Glomerular visceral epithelial cell (primary cell): ENCODE data around the gene KLRF2.
A peak's percentile ranks its signal among the peaks of the same experiment; 100 is the strongest.

ENCODE experiments used
- DNase-seq: peaks from one replicate; pipeline ENCODE4 v3.0.0-alpha.2; 2016; ENCODE audit errors: extremely low spot score

Gene KLRF2

DNA sequence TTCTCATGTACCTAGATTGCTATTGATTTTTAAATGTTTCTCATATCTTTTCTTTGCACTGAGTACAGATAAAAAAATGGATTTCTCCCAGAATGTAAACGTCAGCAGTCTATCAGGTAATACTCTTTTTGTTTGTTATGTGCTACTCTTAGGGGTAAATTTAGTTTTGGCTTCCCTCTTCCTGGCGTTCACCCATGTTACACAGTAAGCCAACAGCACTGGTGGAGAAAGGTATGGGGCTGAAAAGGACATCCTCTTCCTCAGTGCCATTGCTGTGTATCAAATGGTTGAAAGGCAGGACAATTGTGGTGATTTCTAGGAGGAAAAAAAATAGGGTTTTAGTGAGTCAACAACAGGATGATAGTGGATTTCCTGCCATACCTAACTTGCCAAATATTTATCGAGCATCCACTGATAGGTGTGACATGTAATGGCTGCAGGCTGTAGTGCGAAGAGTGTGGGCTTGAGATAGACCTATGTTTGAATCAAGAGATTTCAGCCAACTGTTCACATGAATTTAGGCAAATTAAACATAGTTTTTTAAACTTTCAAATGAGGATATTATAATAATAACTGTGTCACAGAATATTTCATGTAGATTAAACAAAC lies 7.5 kb downstream of the KLRF2 start:
- no peak for DNase-seq

- no peak for DNase-seq
Measured at GRCh38 chr12:9895215-9895971, 14.1 kb downstream of the KLRF2 start.

GRCh38 chr12:9897535-9897934 lies 16.2 kb downstream of the KLRF2 start:
- DNase-seq: no peak

DNA sequence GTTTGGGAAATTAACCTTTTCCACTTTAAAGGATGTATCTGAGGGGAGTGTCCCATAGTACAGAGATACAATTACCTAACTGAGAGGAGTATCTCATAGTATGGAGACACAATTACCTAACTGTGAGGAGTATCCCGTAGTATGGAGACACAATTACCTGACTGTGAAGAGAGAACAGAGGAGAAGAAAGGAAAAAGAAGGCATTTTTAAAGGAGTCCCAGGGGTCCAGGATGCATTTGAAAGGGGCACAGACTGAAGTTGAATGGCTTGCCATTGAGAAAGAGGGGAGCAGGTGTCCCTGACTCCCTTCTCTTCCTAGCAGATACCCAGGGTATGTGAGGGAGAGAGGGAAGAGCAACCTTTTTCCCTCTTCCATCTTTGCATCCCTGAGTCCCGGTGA lies 17.9 kb downstream of the KLRF2 start:
- DNase-seq: no peak

DNA sequence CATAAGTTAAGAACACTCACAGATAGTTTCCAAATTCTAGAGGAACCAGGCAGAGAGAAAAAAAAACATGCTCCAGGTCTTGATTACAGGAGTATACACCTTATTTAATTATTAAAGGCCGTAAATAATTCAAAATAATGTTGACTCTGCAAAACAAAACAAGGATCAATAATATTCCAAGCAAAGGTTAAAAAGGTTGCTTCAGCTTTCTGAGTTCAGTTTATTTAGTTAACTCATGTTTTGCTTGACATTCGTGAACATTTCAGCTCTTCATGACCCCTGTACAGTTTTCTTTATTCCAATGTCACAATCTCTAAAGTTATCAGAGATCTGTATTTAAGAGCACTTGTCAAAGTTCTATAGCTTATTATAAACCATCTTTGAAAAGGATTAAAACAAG lies 19.6 kb downstream of the KLRF2 start:
- no peak for DNase-seq

GRCh38 chr12:9902539-9903228 lies 21.4 kb downstream of the KLRF2 start:
- no peak for DNase-seq

- no peak for DNase-seq
Measured at GRCh38 chr12:9906873-9907272, 25.6 kb downstream of the KLRF2 start.

- DNase-seq: no peak
Measured at GRCh38 chr12:9907769-9908168, 26.5 kb downstream of the KLRF2 start.

DNA sequence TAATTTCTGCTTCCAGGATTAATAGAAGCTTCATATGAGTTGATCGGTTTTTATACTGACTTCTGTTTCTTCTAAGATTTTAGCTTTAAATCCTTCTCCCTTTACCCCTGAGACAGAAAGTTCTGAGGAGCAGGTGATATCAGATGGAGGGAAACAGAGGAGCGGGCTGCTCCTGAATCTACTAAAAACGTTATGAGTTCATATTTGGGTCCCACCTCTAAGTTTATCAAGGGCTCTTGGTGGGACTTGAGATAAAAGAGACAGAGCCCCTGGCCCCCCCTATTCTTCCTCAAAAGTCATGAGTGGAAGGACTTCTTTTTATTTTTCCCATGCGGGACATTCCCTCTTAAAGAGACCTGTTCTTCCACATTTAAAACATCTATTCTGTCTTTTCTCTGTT lies 27.1 kb downstream of the KLRF2 start:
- DNase-seq: no peak

DNA sequence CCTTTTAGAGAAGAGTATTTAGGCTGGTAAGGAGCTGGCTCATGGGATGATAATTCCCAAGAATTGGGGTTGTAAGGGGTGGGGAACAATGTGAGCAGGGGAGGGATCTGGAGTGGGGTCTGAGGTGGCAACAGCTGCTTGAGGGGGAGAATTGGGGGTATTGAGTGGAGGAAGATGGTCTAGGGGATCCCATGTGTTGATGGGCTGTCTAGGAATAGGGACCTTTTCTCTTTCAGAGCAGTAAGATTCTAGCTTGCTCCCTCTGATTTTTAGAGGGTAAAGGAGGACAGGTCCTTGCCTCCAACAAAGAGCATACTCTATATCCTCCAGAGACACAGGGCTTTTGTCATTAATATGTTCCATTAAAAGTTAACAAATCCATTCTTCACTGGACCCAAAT lies 28.4 kb downstream of the KLRF2 start:
- DNase-seq: no peak

DNA sequence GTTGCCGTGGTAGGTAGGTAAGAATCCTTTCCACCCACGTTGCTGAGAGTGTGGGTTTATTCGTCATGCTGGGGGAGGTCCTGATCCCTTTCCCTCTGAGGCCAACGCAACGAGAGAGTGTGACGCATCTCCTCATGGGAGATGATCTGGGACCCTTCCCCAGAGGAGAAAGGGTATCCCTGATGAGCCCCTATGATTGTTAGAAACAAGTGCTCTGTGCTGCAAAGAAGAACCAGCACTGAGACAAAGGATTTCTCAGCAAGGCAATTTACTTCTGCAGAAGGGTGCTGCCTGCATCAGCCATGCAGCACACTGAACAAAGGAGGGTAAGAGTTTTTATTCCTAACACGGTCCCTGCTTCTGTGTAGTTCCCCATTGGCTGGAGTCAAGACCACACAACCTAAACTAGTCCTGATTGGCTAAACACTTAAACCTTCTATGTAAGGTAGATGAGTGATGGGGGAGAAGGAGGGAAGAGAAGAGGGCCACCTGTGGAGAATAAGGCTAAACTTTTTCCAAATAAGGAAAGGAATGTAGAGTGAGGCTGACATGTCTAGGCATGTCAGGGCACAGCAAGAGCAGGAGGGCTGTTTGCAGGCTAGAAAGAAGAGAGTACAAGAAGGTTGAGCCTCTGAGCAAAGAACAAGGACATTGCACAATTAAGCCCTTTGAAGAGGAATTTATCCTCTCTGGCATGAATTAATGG lies 29.6 kb downstream of the KLRF2 start:
- no peak for DNase-seq

- DNase-seq: no peak
Measured at GRCh38 chr12:9911708-9912107, 30.4 kb downstream of the KLRF2 start.

- no peak for DNase-seq
Measured at GRCh38 chr12:9919443-9919842, 38.2 kb downstream of the KLRF2 start.

DNA sequence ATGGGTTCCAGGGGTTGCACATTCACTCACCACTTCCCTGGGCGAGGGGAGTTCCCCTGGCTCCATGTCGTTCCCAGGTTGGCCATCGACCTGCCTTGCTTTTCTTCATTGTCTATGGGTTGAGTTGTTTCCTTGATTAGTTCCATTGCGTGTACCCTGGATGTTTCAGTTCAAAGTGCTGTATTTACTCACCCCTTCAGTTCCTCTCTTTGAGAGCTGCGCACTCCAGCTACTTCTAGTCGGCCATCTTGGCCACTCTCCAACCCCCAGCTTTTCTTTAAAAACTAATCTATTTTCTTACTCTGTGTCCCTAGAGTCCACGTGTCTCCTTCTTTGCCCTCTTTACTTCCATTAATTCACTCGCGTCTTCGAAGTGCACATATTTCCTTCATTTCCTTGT lies 39.2 kb downstream of the KLRF2 start:
- DNase-seq: no peak

- DNase-seq: no peak
Measured at GRCh38 chr12:9922429-9922828, 41.1 kb downstream of the KLRF2 start.

DNA sequence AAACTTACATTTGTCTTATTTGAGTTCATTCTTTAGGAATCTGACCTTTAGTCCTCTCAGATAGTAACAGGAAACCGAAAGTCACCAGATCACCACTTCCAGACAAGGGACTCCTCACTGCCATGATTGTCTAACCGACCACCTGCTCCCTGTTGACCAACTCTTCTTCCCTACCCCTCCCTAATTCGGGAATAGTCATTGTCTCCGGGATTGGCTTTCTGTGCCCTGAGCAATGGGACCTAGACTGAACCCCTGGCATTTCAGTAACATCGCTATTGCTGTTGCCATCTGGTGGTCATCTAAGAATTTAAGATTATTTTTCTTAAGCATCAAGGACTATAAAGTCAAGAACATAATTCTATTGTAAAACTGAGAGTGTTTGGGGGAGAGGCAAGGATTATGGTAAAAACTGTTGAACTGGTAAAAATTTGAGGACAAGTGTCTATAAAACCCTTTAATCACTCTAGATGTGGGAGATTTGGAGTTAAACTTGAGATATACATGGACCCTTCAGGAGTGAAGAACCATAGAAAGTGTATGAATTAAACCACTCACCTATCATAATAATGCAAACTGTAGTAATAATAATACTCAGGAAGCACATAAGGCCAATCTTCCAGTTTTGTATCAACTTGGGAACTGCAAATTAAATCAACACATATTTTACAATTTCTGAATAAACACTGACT lies 44.6 kb downstream of the KLRF2 start:
- DNase-seq: peak; percentile 11

GRCh38 chr12:9926876-9927275 lies 45.6 kb downstream of the KLRF2 start:
- DNase-seq: no peak

- DNase-seq: no peak
Measured at GRCh38 chr12:9928607-9929006, 47.3 kb downstream of the KLRF2 start.

GRCh38 chr12:9931245-9931644 lies 50.0 kb downstream of the KLRF2 start:
- no peak for DNase-seq

DNA sequence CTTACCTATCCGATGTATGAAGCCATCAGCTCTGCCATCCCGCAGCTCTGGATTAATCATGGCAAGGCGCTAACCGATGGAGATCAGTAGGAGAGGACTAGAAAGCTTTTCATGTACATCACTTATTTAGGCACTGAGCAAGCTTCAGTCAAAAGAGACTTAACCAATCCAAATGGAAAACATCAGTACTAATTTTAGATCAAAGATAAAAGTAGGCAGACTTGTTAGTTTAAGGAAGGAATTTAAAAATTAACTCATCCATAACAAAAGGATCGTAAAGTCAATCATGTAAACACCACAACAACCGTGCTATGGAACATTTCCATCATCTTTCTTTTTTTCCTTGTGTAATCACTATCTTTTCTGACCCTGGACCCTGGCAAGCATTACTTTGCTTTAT lies 51.0 kb downstream of the KLRF2 start, which contains the start of gene CLEC2A:
TSS of gene CLEC2A (minus strand) at position 101 of the 400 bp plus-strand sequence. CDS start at position 60, 41 bp downstream.
- no peak for DNase-seq

- no peak for DNase-seq
Measured at GRCh38 chr12:9933958-9934357, 52.7 kb downstream of the KLRF2 start.

DNA sequence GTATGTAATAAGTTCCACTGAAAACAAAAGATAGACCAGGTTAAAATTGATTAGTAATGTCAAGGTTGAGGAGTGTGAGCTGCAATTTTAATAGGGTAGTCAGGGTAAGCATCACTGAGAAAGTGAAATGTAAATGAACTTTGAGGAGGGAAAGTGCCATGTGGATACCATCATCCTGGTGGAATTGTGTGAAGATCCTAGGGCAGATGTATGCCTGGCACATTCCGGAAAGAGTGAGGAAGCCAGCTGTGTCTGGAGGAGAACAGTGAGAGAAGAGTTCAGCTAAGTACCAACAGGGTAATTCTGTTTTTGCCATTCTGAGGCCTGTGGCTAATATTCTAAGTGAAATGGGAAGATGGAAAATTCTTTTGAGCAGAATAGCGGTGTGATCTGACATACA lies 53.7 kb downstream of the KLRF2 start:
- no peak for DNase-seq
